IMR-90 (cell line): ENCODE results near the gene AMFR.

Experiments
- MAFK ChIP-seq: IDR thresholded peaks from 2 replicates; pipeline ENCODE4 v1.6.1; 2012; ENCODE audit warnings: low read depth, low read length, improper control_type of control experiment
- MXI1 ChIP-seq: IDR thresholded peaks from 2 replicates; pipeline ENCODE4 v1.6.1; 2012; ENCODE audit warnings: low read depth, mild to moderate bottlenecking, low read length, moderate library complexity, borderline replicate concordance
- NFE2L2 ChIP-seq: fragments of 150-350 bp; IDR thresholded peaks from 2 replicates; pipeline ENCODE4 v1.6.1; 2016; ENCODE audit warnings: low read depth, mild to moderate bottlenecking, low read length
- POLR2A ChIP-seq: IDR thresholded peaks from 2 replicates; pipeline ENCODE4 v1.6.1; 2012; ENCODE audit warnings: mild to moderate bottlenecking, low read depth, low read length
- RAD21 ChIP-seq: IDR thresholded peaks from 2 replicates; pipeline ENCODE4 v1.6.1; 2012; ENCODE audit warnings: low read length, improper control_type of control experiment
- RCOR1 ChIP-seq: IDR thresholded peaks from 2 replicates; pipeline ENCODE4 v1.6.1; 2012; ENCODE audit warnings: mild to moderate bottlenecking, low read length, improper control_type of control experiment; ENCODE audit not compliant: insufficient replicate concordance
- SMC3 ChIP-seq: fragments of 150-350 bp; IDR thresholded peaks from 2 replicates; pipeline ENCODE4 v1.6.1; 2016; ENCODE audit warnings: low read depth, mild to moderate bottlenecking, antibody characterized with exemption, low read length, moderate library complexity
- TF ChIP-seq, protein P1 (sequence below): conservative IDR thresholded peaks from 2 replicates; pipeline ENCODE4 v1.5.1; 2012; ENCODE audit warnings: mild to moderate bottlenecking, low read depth, low read length, improper control_type of control experiment
- TF ChIP-seq, protein P2 (sequence below): fragments of 150-350 bp; IDR thresholded peaks from 2 replicates; pipeline ENCODE4 v1.6.1; 2017; ENCODE audit warnings: mild to moderate bottlenecking, antibody characterized with exemption, low read length, low read depth

DNA sequence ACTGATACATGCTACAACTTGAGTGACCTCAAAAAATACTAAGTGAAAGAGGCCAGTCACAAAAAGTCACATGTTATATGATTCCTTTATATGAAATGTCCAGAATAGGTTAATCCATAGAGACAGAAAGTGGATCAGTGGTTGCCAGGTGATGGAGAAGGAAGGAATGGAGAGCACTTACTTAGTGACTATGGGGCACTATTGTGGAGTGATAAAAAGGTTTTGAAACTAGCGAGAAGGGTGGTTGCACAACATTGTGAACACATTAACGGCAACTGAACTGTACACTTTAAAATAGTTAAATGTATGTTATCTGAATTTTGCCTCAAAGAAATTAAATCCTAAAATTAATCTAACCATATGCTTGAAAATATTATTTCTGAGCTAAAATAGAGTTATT, 25.9 kb downstream of the AMFR start:
- TF ChIP-seq, protein P1, sequence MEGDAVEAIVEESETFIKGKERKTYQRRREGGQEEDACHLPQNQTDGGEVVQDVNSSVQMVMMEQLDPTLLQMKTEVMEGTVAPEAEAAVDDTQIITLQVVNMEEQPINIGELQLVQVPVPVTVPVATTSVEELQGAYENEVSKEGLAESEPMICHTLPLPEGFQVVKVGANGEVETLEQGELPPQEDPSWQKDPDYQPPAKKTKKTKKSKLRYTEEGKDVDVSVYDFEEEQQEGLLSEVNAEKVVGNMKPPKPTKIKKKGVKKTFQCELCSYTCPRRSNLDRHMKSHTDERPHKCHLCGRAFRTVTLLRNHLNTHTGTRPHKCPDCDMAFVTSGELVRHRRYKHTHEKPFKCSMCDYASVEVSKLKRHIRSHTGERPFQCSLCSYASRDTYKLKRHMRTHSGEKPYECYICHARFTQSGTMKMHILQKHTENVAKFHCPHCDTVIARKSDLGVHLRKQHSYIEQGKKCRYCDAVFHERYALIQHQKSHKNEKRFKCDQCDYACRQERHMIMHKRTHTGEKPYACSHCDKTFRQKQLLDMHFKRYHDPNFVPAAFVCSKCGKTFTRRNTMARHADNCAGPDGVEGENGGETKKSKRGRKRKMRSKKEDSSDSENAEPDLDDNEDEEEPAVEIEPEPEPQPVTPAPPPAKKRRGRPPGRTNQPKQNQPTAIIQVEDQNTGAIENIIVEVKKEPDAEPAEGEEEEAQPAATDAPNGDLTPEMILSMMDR: no peak
- TF ChIP-seq MXI1 (no peak), MAFK (no peak), POLR2A (no peak), RCOR1 (no peak), RAD21 (no peak), NFE2L2 (no peak), SMC3 (no peak)
- TF ChIP-seq, protein P2, sequence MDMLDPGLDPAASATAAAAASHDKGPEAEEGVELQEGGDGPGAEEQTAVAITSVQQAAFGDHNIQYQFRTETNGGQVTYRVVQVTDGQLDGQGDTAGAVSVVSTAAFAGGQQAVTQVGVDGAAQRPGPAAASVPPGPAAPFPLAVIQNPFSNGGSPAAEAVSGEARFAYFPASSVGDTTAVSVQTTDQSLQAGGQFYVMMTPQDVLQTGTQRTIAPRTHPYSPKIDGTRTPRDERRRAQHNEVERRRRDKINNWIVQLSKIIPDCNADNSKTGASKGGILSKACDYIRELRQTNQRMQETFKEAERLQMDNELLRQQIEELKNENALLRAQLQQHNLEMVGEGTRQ: no peak
